PFSK-1 (cell line): ENCODE measurements around the gene TAF6.

Source experiments
- FOXP2 ChIP-seq: optimal IDR thresholded peaks from 2 replicates; pipeline ENCODE3; 2011; ENCODE audit warnings: borderline replicate concordance, control low read depth, inconsistent platforms; ENCODE audit not compliant: insufficient read depth; ENCODE audit errors: extremely low read length, extremely low read depth
- POLR2AphosphoS5 ChIP-seq: IDR thresholded peaks from 2 replicates; pipeline ENCODE4 v1.6.1; 2012; ENCODE audit warnings: low read depth, mild to moderate bottlenecking, control low read depth, low read length, moderate library complexity

DNA sequence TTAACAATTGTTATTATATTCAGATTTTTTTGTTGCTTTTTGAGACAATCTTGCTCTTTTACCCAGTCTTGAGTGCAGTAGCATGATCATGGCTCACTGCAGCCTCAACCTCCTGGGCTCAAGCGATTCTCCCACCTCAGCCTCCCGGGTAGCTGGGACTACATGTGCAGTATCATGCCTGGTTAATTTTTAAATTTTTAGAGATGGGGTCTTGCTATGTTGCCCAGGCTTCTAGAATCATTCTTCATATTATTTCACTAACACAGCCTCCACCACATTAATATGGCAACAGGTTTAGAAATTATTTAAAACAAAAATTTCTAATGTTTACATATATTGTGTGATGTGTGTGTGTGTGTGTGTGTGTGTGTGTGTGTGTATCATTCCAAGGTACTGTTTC, 28.1 kb upstream of the TAF6 start:
- TF ChIP-seq FOXP2 (no peak), POLR2AphosphoS5 (no peak)
